Transverse colon (tissue), 4 donors: ENCODE data around the gene SLC39A3.

Source experiments
- CTCF ChIP-seq, 5 experiments: fragments of 200-600 bp in 3 of 5; fragments of 450-650 bp in 2 of 5; sonication (generic) in 3 of 5; IDR thresholded peaks; 1 replicate in 2 of 5; 2 replicates in 3 of 5; pipeline ENCODE4 v1.5.1; 2016 to 2017; ENCODE audit warnings: antibody characterized with exemption in 5 of 5, inconsistent platforms in 3 of 5, mild to moderate bottlenecking in 2 of 5, moderate library complexity in 1 of 5
- EP300 ChIP-seq: sonication (generic); formaldehyde crosslinking; IDR thresholded peaks from one replicate; pipeline ENCODE4 v1.6.1; 2017; ENCODE audit warnings: antibody characterized with exemption, low read depth
- POLR2A ChIP-seq: fragments of 450-650 bp; IDR thresholded peaks from one replicate; pipeline ENCODE4 v1.6.1; 2016; ENCODE audit warnings: antibody characterized with exemption, mild to moderate bottlenecking, moderate library complexity
- POLR2AphosphoS5 ChIP-seq, 3 donors: sonication (generic); formaldehyde crosslinking; IDR thresholded peaks; one replicate each; pipeline ENCODE4 v1.6.1; 2016; ENCODE audit warnings: antibody characterized with exemption in 3 of 3

DNA sequence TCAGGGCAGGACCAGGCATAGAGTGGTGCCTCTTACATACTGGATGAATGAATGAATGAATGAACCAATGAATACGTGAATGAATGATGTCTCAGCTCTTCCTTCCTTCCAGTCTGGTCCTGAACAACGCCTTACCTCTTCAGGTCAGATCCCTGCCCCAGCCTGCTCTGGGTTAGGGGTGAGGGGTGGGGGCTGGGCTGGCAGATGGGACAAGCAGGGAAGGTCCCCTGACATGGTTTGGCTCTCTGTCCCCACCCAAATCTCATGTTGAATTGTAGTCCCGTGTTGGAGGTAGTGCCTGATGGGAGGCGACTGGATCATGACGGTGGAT is 28.0 kb downstream of the SLC39A3 start:
- TF ChIP-seq EP300 (no peak), CTCF (IDR thresholded peaks at IDR 0.05) (no peak), POLR2A (no peak), POLR2AphosphoS5 (IDR thresholded peaks at IDR 0.05) (no peak)
